Stimulated activated naive B cell treated with anti-CD40 and anti-IgM and Interleukin-4, amounts not matched to agents 10 μg/mL and 1 μg/mL and 100 μg/mL, for 72 hours (primary cell): Measurements from ENCODE around the gene HHAT.
A peak's percentile ranks its signal among the peaks of the same experiment; 100 is the strongest.

Experiments used
- ATAC-seq, 2 donors: fragments of 150-1000 bp; cut with Tn5 transposase; replicated peaks; 2 replicates each; pipeline ENCODE4 v1.10.0; 2021; ENCODE audit warnings: moderate library complexity in 1 of 2
- DNase-seq: peaks from one replicate; pipeline ENCODE4 v3.0.0; 2021
- H3K27ac Mint-ChIP-seq: one replicate; pipeline ENCODE4 v1.8.0; 2022; ENCODE audit warnings: mild to moderate bottlenecking, mixed read lengths
- H3K27me3 Mint-ChIP-seq, 2 donors: one replicate each; pipeline ENCODE4 v1.8.0; 2022; ENCODE audit warnings: mixed read lengths in 2 of 2
- H3K36me3 Mint-ChIP-seq, 2 donors: one replicate each; pipeline ENCODE4 v1.8.0; 2022; ENCODE audit warnings: mixed read lengths in 2 of 2, mild to moderate bottlenecking in 1 of 2
- H3K4me1 Mint-ChIP-seq, 2 donors: one replicate each; pipeline ENCODE4 v1.8.0; 2022; ENCODE audit warnings: mixed read lengths in 2 of 2, mild to moderate bottlenecking in 1 of 2
- H3K4me3 Mint-ChIP-seq, 2 donors: one replicate each; pipeline ENCODE4 v1.8.0; 2022; ENCODE audit warnings: mild to moderate bottlenecking in 2 of 2, mixed read lengths in 2 of 2, moderate library complexity in 1 of 2
- H3K9me3 Mint-ChIP-seq, 2 donors: one replicate each; pipeline ENCODE4 v1.8.0; 2022; ENCODE audit warnings: mixed read lengths in 2 of 2, mild to moderate bottlenecking in 1 of 2

Gene HHAT

DNA sequence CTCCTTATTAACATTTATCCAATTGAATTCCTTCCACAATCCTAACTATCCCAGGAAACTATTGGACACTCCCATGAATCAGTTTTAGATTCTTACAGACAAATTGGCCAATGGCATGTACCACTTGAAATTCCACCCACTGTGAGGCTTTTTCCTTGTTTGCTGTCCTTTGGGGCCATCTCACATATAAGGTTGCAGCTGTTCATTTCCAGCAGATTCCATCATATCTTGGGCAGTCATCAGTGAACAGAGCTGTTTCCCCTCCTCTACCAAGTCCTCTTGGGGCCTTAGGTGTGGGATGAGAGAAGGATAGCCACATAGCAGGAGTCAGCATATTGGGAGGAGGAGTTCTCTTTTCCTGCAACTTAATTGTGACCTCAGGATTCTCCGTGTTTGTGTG, 109.1 kb downstream of the HHAT start:
- H3K36me3 Mint-ChIP-seq: no peaks in the 10 kb centered on the region
- DNase-seq (no peak), ATAC-seq (no peak)
- H3K9me3 Mint-ChIP-seq: no peaks in the 10 kb centered on the region
- no peak overlapping the region for H3K27ac Mint-ChIP-seq
- H3K27me3 Mint-ChIP-seq: no peaks in the 10 kb centered on the region
- no peak overlapping the region for H3K4me3 Mint-ChIP-seq
- H3K4me1 Mint-ChIP-seq: peaks cover 0 to 6% of the 10 kb centered on the region in 2 donors

GRCh38 chr1:210438928-210439841, 110.5 kb downstream of the HHAT start:
- no peaks in the 10 kb centered on the region for H3K27me3 Mint-ChIP-seq
- ATAC-seq (no peak), DNase-seq (no peak)
- no peak overlapping the region for H3K4me3 Mint-ChIP-seq
- peaks cover 0 to 6% of the 10 kb centered on the region in 2 donors for H3K4me1 Mint-ChIP-seq
- H3K27ac Mint-ChIP-seq: no peak overlapping the region
- H3K9me3 Mint-ChIP-seq: no peaks in the 10 kb centered on the region
- no peaks in the 10 kb centered on the region for H3K36me3 Mint-ChIP-seq

DNA sequence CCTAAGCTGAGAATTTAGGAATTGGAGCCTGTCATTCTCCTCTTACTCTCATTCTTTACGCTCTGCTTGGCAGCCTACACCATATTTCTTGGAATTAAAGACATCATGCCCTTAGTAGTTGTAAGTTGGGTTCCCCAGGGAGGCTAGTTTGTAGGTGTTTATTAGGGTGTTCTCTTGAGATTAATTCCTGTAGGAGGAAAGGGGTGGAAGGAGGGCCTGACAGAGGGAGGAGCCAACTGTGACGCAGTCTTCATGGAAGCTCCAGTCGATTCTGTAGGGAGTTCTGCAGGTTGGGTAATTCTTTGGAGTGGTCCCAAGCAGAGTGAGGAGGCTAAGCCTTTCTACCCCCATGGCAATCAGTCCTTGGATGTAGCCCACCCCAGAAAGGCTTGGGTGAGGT, 111.4 kb downstream of the HHAT start:
- no peaks in the 10 kb centered on the region for H3K27me3 Mint-ChIP-seq
- ATAC-seq (no peak), DNase-seq (no peak)
- peaks cover 0 to 6% of the 10 kb centered on the region in 2 donors for H3K4me1 Mint-ChIP-seq
- H3K9me3 Mint-ChIP-seq: no peaks in the 10 kb centered on the region
- H3K4me3 Mint-ChIP-seq: no peak overlapping the region
- H3K36me3 Mint-ChIP-seq: no peaks in the 10 kb centered on the region
- H3K27ac Mint-ChIP-seq: no peak overlapping the region

- Mint-ChIP-seq H3K9me3 (no peaks in the 10 kb centered on the region), H3K36me3 (no peaks in the 10 kb centered on the region), H3K4me1 (peaks cover 0 to 6% of the 10 kb centered on the region in 2 donors), H3K27me3 (no peaks in the 10 kb centered on the region), H3K4me3 (no peak overlapping the region), H3K27ac (no peak overlapping the region)
- ATAC-seq (no peak), DNase-seq (no peak)
Measured at GRCh38 chr1:210441028-210441427, 112.3 kb downstream of the HHAT start.

DNA sequence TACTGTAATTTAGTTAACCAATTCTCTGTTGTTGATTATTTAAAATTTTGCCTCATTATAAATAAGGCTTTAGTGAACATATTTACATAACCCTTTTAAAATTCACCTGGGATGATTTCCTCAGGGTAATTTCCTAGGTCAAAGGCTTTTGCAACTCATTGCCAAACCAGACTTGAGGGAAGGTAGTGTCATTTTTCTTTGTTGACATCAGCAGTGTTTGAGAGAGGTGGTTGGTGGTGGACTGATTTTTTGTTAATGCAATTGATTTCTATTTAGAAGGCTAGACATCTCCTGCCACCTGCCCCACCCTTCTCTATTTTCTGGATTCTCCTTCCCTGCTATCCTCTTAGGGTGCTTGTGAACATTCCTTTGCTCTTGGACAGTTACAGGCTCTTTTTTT, 116.8 kb downstream of the HHAT start:
- DNase-seq (no peak), ATAC-seq (no peak)
- peaks cover 0 to 6% of the 10 kb centered on the region in 2 donors for H3K4me1 Mint-ChIP-seq
- no peak overlapping the region for H3K4me3 Mint-ChIP-seq
- no peaks in the 10 kb centered on the region for H3K27me3 Mint-ChIP-seq
- H3K36me3 Mint-ChIP-seq: no peaks in the 10 kb centered on the region
- no peaks in the 10 kb centered on the region for H3K9me3 Mint-ChIP-seq
- peak overlapping the region; percentile 31 for H3K27ac Mint-ChIP-seq

GRCh38 chr1:210445931-210446330, 117.2 kb downstream of the HHAT start:
- no peaks in the 10 kb centered on the region for H3K27me3 Mint-ChIP-seq
- H3K4me1 Mint-ChIP-seq: peaks cover 0 to 3% of the 10 kb centered on the region in 2 donors
- ATAC-seq (no peak), DNase-seq (no peak)
- H3K4me3 Mint-ChIP-seq: no peak overlapping the region
- no peaks in the 10 kb centered on the region for H3K36me3 Mint-ChIP-seq
- H3K9me3 Mint-ChIP-seq: no peaks in the 10 kb centered on the region
- H3K27ac Mint-ChIP-seq: peak overlapping the region; percentile 31

- Mint-ChIP-seq H3K9me3 (no peaks in the 10 kb centered on the region), H3K4me3 (no peak overlapping the region), H3K4me1 (no peaks in the 10 kb centered on the region), H3K36me3 (no peaks in the 10 kb centered on the region), H3K27me3 (no peaks in the 10 kb centered on the region), H3K27ac (no peak overlapping the region)
- peak; percentile 15 for DNase-seq
- peak; percentile 36 to 76 for ATAC-seq
Measured at GRCh38 chr1:210446479-210446878, 117.8 kb downstream of the HHAT start.

GRCh38 chr1:210447456-210448057, 118.9 kb downstream of the HHAT start:
- Mint-ChIP-seq H3K4me1 (no peaks in the 10 kb centered on the region), H3K36me3 (no peaks in the 10 kb centered on the region), H3K4me3 (no peak overlapping the region), H3K27me3 (no peaks in the 10 kb centered on the region), H3K9me3 (no peaks in the 10 kb centered on the region), H3K27ac (no peak overlapping the region)
- DNase-seq: no peak
- no peak for ATAC-seq

GRCh38 chr1:210448297-210448892, 119.7 kb downstream of the HHAT start:
- no peaks in the 10 kb centered on the region for H3K4me1 Mint-ChIP-seq
- ATAC-seq (peak; percentile 47 to 56), DNase-seq (no peak)
- no peak overlapping the region for H3K27ac Mint-ChIP-seq
- H3K9me3 Mint-ChIP-seq: no peaks in the 10 kb centered on the region
- no peaks in the 10 kb centered on the region for H3K27me3 Mint-ChIP-seq
- H3K36me3 Mint-ChIP-seq: no peaks in the 10 kb centered on the region
- no peak overlapping the region for H3K4me3 Mint-ChIP-seq

GRCh38 chr1:210455840-210456603, 127.3 kb downstream of the HHAT start:
- H3K4me1 Mint-ChIP-seq: no peaks in the 10 kb centered on the region
- H3K27ac Mint-ChIP-seq: no peak overlapping the region
- DNase-seq: no peak
- ATAC-seq: no peak
- H3K27me3 Mint-ChIP-seq: no peaks in the 10 kb centered on the region
- H3K9me3 Mint-ChIP-seq: no peaks in the 10 kb centered on the region
- no peak overlapping the region for H3K4me3 Mint-ChIP-seq
- peaks cover 0 to 3% of the 10 kb centered on the region in 2 donors for H3K36me3 Mint-ChIP-seq

- Mint-ChIP-seq H3K36me3 (peaks cover 0 to 3% of the 10 kb centered on the region in 2 donors), H3K9me3 (no peaks in the 10 kb centered on the region)
Measured at GRCh38 chr1:210456731-210457255, 128.1 kb downstream of the HHAT start.

GRCh38 chr1:210457568-210457967, 128.9 kb downstream of the HHAT start:
- Mint-ChIP-seq H3K9me3 (no peaks in the 10 kb centered on the region), H3K36me3 (peaks cover 0 to 3% of the 10 kb centered on the region in 2 donors), H3K27me3 (no peaks in the 10 kb centered on the region), H3K4me1 (no peaks in the 10 kb centered on the region), H3K27ac (no peak overlapping the region), H3K4me3 (no peak overlapping the region)
- ATAC-seq (no peak), DNase-seq (no peak)

More at GRCh38 chr1:210456731-210457255, 128.1 kb downstream of the HHAT start:
- no peak overlapping the region for H3K27ac Mint-ChIP-seq
- no peaks in the 10 kb centered on the region for H3K27me3 Mint-ChIP-seq
- no peak overlapping the region for H3K4me3 Mint-ChIP-seq
- no peaks in the 10 kb centered on the region for H3K4me1 Mint-ChIP-seq
- no peak for ATAC-seq
- no peak for DNase-seq

GRCh38 chr1:210464519-210465039, 135.9 kb downstream of the HHAT start:
- Mint-ChIP-seq H3K27me3 (no peaks in the 10 kb centered on the region), H3K4me1 (no peaks in the 10 kb centered on the region), H3K4me3 (no peak overlapping the region), H3K36me3 (no peaks in the 10 kb centered on the region), H3K9me3 (no peaks in the 10 kb centered on the region), H3K27ac (no peak overlapping the region)
- DNase-seq (no peak), ATAC-seq (no peak)

GRCh38 chr1:210465150-210465549, 136.4 kb downstream of the HHAT start:
- Mint-ChIP-seq H3K27me3 (no peaks in the 10 kb centered on the region), H3K27ac (no peak overlapping the region), H3K4me1 (no peaks in the 10 kb centered on the region), H3K36me3 (no peaks in the 10 kb centered on the region), H3K9me3 (no peaks in the 10 kb centered on the region), H3K4me3 (no peak overlapping the region)
- no peak for ATAC-seq
- no peak for DNase-seq
